Measurements from ENCODE around the gene GDF15.

GRCh38 chr19:18435842-18436670 is 50.1 kb downstream of the GDF15 start:
- TF ChIP-seq CTCF (conservative IDR thresholded peaks at IDR 0.05; ENCODE audit: low read length) (no peak), EZH2phosphoT487 (IDR thresholded peaks at IDR 0.05; ENCODE audit: borderline replicate concordance) (no peak)

Data from Loucy (cell line).